ENCODE data around the gene SOX8.

- TF ChIP-seq, protein P1, sequence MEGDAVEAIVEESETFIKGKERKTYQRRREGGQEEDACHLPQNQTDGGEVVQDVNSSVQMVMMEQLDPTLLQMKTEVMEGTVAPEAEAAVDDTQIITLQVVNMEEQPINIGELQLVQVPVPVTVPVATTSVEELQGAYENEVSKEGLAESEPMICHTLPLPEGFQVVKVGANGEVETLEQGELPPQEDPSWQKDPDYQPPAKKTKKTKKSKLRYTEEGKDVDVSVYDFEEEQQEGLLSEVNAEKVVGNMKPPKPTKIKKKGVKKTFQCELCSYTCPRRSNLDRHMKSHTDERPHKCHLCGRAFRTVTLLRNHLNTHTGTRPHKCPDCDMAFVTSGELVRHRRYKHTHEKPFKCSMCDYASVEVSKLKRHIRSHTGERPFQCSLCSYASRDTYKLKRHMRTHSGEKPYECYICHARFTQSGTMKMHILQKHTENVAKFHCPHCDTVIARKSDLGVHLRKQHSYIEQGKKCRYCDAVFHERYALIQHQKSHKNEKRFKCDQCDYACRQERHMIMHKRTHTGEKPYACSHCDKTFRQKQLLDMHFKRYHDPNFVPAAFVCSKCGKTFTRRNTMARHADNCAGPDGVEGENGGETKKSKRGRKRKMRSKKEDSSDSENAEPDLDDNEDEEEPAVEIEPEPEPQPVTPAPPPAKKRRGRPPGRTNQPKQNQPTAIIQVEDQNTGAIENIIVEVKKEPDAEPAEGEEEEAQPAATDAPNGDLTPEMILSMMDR (IDR thresholded peaks at IDR 0.05) = no peak
- TF ChIP-seq POLR2A (IDR thresholded peaks at IDR 0.05) = no peak
- TF ChIP-seq EP300 (IDR thresholded peaks at IDR 0.05) = no peak
- TF ChIP-seq POLR2AphosphoS5 (IDR thresholded peaks at IDR 0.05) = peak in 2 of 4 donors; percentile 7 to 28
Measured at GRCh38 chr16:964356-965035, 17.1 kb upstream of the SOX8 start.

All from sigmoid colon (tissue), 4 donors.